Neuronal stem cell (in vitro differentiated cells): ENCODE results near the gene PXMP2.

Source experiments
- DNase-seq: peaks from one replicate; pipeline ENCODE4 v3.0.0-alpha.2; 2013; ENCODE audit warnings: low spot score
- H2AFZ ChIP-seq: one replicate; pipeline ENCODE4 v1.6.1; 2013; ENCODE audit warnings: mild to moderate bottlenecking, low read length, inconsistent platforms
- H2AK5ac ChIP-seq: 2 replicates; pipeline ENCODE4 v1.6.1; 2013; ENCODE audit warnings: low read depth, mild to moderate bottlenecking, inconsistent platforms, low read length, moderate library complexity, mixed read lengths
- H2BK120ac ChIP-seq: 2 replicates; pipeline ENCODE4 v1.6.1; 2013; ENCODE audit warnings: low read depth, mild to moderate bottlenecking, inconsistent platforms, low read length, moderate library complexity, mixed read lengths
- H2BK12ac ChIP-seq: one replicate; pipeline ENCODE4 v1.6.1; 2013; ENCODE audit warnings: low read length, inconsistent platforms
- H2BK15ac ChIP-seq: 2 replicates; pipeline ENCODE4 v1.6.1; 2013; ENCODE audit warnings: mild to moderate bottlenecking, low read length, inconsistent platforms, mixed read lengths
- H2BK5ac ChIP-seq: one replicate; pipeline ENCODE4 v1.6.1; 2013; ENCODE audit warnings: inconsistent platforms, mild to moderate bottlenecking, low read length, moderate library complexity
- H3K14ac ChIP-seq: one replicate; pipeline ENCODE4 v1.6.1; 2013; ENCODE audit warnings: low read length, inconsistent platforms
- H3K18ac ChIP-seq: 2 replicates; pipeline ENCODE4 v1.6.1; 2013; ENCODE audit warnings: low read length, inconsistent platforms
- H3K23ac ChIP-seq: 2 replicates; pipeline ENCODE4 v1.6.1; 2013; ENCODE audit warnings: low read depth, mild to moderate bottlenecking, mixed read lengths, low read length, inconsistent platforms; ENCODE audit not compliant: poor library complexity
- H3K27ac ChIP-seq: replicated peaks from 3 replicates; pipeline ENCODE4 v1.5.1; 2013; ENCODE audit warnings: low read length, inconsistent platforms
- H3K27me3 ChIP-seq, 3 experiments: 2 replicates each; pipeline ENCODE4 v1.6.1; 2013; ENCODE audit warnings: low read length in 3 of 3, mild to moderate bottlenecking in 2 of 3, inconsistent platforms in 1 of 3, low read depth in 1 of 3, mixed read lengths in 1 of 3, moderate library complexity in 1 of 3; ENCODE audit not compliant: control insufficient read depth in 3 of 3, insufficient read depth in 3 of 3
- H3K36me3 ChIP-seq, 2 donors: replicated peaks in 1 of 2; 2 replicates each; pipeline ENCODE4 v1.6.1; 2013; ENCODE audit warnings: low read length in 2 of 2; ENCODE audit not compliant: control insufficient read depth in 2 of 2, insufficient read depth in 2 of 2
- H3K4ac ChIP-seq: 2 replicates; pipeline ENCODE4 v1.6.1; 2013; ENCODE audit warnings: inconsistent platforms, mild to moderate bottlenecking, low read length, moderate library complexity
- H3K4me1 ChIP-seq, 2 donors: 1 replicate in 1 of 2; 2 replicates in 1 of 2; pipeline ENCODE4 v1.6.1; 2013; ENCODE audit warnings: low read length in 2 of 2, low read depth in 1 of 2; ENCODE audit not compliant: control insufficient read depth in 2 of 2, insufficient read depth in 1 of 2
- H3K4me2 ChIP-seq: one replicate; pipeline ENCODE4 v1.6.1; 2013; ENCODE audit warnings: mild to moderate bottlenecking, low read length, inconsistent platforms; ENCODE audit not compliant: insufficient read depth, poor library complexity, severe bottlenecking
- H3K4me3 ChIP-seq, 2 donors: 2 replicates each; pipeline ENCODE4 v1.5.1; 2013; ENCODE audit warnings: low read length in 2 of 2, mild to moderate bottlenecking in 2 of 2, inconsistent platforms in 1 of 2, moderate library complexity in 1 of 2
- H3K79me1 ChIP-seq: one replicate; pipeline ENCODE4 v1.6.1; 2013; ENCODE audit warnings: low read depth, mild to moderate bottlenecking, inconsistent platforms, low read length, moderate library complexity
- H3K9ac ChIP-seq: one replicate; pipeline ENCODE4 v1.6.1; 2013; ENCODE audit warnings: mild to moderate bottlenecking, low read depth, low read length, inconsistent platforms; ENCODE audit not compliant: poor library complexity
- H3K9me3 ChIP-seq, 2 donors: replicated peaks in 1 of 2; 2 replicates each; pipeline versions ENCODE3 to v1.6.1; 2013; ENCODE audit warnings: low read length in 2 of 2, mild to moderate bottlenecking in 2 of 2, inconsistent platforms in 1 of 2, low read depth in 1 of 2, mixed read lengths in 1 of 2, moderate library complexity in 1 of 2; ENCODE audit not compliant: control insufficient read depth in 2 of 2, insufficient read depth in 1 of 2
- H4K8ac ChIP-seq: one replicate; pipeline ENCODE4 v1.6.1; 2013; ENCODE audit warnings: low read depth, mild to moderate bottlenecking, inconsistent platforms, low read length, moderate library complexity
- H4K91ac ChIP-seq: one replicate; pipeline ENCODE4 v1.6.1; 2013; ENCODE audit warnings: low read length, low read depth, mild to moderate bottlenecking, inconsistent platforms; ENCODE audit not compliant: poor library complexity
- WGBS, 2 donors: extraction: QIAGEN DNeasy Blood & Tissue Kit; methylation state at CpG; one replicate each; pipeline ENCODE4 v1.1.7; 2013; ENCODE audit warnings: missing lambda C conversion rate in 2 of 2, mixed read lengths in 1 of 2; ENCODE audit not compliant: insufficient read length in 2 of 2, insufficient replicate concordance in 1 of 2; ENCODE audit errors: extremely low coverage in 2 of 2; 5-methylcytosine and 5-hydroxymethylcytosine counted together

The PXMP2 gene

GRCh38 chr12:132719141-132719953 lies 32.0 kb downstream of the PXMP2 start:
- no peak overlapping the region for H3K4ac ChIP-seq
- no CpG with 5 or more reads among the region's 31 CpGs for WGBS, 2 donors
- no peak overlapping the region for H2AFZ ChIP-seq
- DNase-seq = no peak
- H3K4me2 ChIP-seq = no peak overlapping the region
- H3K23ac ChIP-seq = peak overlapping the region; percentile 43
- H3K27ac ChIP-seq = no peak overlapping the region
- no peak overlapping the region for H2BK12ac ChIP-seq
- H3K9ac ChIP-seq = peak overlapping the region; percentile 21
- H3K79me1 ChIP-seq = peaks cover 16% of the 10 kb centered on the region
- peaks cover 47 to 84% of the 10 kb centered on the region in 2 donors for H3K36me3 ChIP-seq
- no peak overlapping the region for H2BK5ac ChIP-seq
- H3K9me3 ChIP-seq = peaks cover 0 to 1% of the 10 kb centered on the region in 2 donors
- H3K4me1 ChIP-seq = no peaks in the 10 kb centered on the region
- no peak overlapping the region for H2BK120ac ChIP-seq
- H4K91ac ChIP-seq = no peak overlapping the region
- no peak overlapping the region for H3K4me3 ChIP-seq
- H4K8ac ChIP-seq = no peak overlapping the region
- no peak overlapping the region for H3K14ac ChIP-seq
- no peaks in the 10 kb centered on the region for H3K27me3 ChIP-seq
- H2AK5ac ChIP-seq = no peak overlapping the region
- no peak overlapping the region for H2BK15ac ChIP-seq
- H3K18ac ChIP-seq = no peak overlapping the region

GRCh38 chr12:132719954-132720324 lies 32.6 kb downstream of the PXMP2 start:
- Histone ChIP-seq H3K4me3 (no peak overlapping the region), H3K18ac (no peak overlapping the region), H2BK120ac (no peak overlapping the region), H2BK12ac (no peak overlapping the region), H2AK5ac (no peak overlapping the region), H3K27ac (no peak overlapping the region), H3K36me3 (peaks cover 47 to 84% of the 10 kb centered on the region in 2 donors), H3K4me1 (no peaks in the 10 kb centered on the region), H3K79me1 (peaks cover 16% of the 10 kb centered on the region), H3K27me3 (no peaks in the 10 kb centered on the region), H2AFZ (no peak overlapping the region), H3K4ac (no peak overlapping the region), H3K23ac (peak overlapping the region; percentile 43), H2BK15ac (no peak overlapping the region), H3K9me3 (no peaks in the 10 kb centered on the region), H3K4me2 (no peak overlapping the region), H2BK5ac (no peak overlapping the region), H3K14ac (no peak overlapping the region), H4K8ac (no peak overlapping the region), H4K91ac (no peak overlapping the region), H3K9ac (peak overlapping the region; percentile 21)
- no peak for DNase-seq
- WGBS, 2 donors = no CpG with 5 or more reads among the region's 12 CpGs

- H4K91ac ChIP-seq = no peak overlapping the region
- no peaks in the 10 kb centered on the region for H3K9me3 ChIP-seq
- H3K14ac ChIP-seq = no peak overlapping the region
- no peak for DNase-seq
- no peak overlapping the region for H3K9ac ChIP-seq
- peaks cover 50 to 87% of the 10 kb centered on the region in 2 donors for H3K36me3 ChIP-seq
- no peak overlapping the region for H2AK5ac ChIP-seq
- no peak overlapping the region for H3K23ac ChIP-seq
- no peak overlapping the region for H2BK12ac ChIP-seq
- H2BK5ac ChIP-seq = no peak overlapping the region
- H3K4ac ChIP-seq = no peak overlapping the region
- no peak overlapping the region for H3K18ac ChIP-seq
- H4K8ac ChIP-seq = no peak overlapping the region
- peaks cover 16% of the 10 kb centered on the region for H3K79me1 ChIP-seq
- no peaks in the 10 kb centered on the region for H3K27me3 ChIP-seq
- H3K27ac ChIP-seq = no peak overlapping the region
- no peaks in the 10 kb centered on the region for H3K4me1 ChIP-seq
- H2AFZ ChIP-seq = no peak overlapping the region
- no CpG with 5 or more reads among the region's 25 CpGs for WGBS, 2 donors
- H2BK15ac ChIP-seq = no peak overlapping the region
- peak overlapping the region in 1 of 2 donors; percentile 8 for H3K4me3 ChIP-seq
- H3K4me2 ChIP-seq = no peak overlapping the region
- H2BK120ac ChIP-seq = peak overlapping the region; percentile 61
These were observed 33.4 kb downstream of the PXMP2 start for GRCh38 chr12:132720606-132721345.
